ENCODE measurements around the gene B3GNT7.

Gene B3GNT7

GRCh38 chr2:231359948-231360347 lies 35.6 kb upstream of the B3GNT7 start:
- no peak overlapping the region for H3K27ac ChIP-seq (ENCODE audit: low read depth, low read length)
- TF ChIP-seq, protein P1, sequence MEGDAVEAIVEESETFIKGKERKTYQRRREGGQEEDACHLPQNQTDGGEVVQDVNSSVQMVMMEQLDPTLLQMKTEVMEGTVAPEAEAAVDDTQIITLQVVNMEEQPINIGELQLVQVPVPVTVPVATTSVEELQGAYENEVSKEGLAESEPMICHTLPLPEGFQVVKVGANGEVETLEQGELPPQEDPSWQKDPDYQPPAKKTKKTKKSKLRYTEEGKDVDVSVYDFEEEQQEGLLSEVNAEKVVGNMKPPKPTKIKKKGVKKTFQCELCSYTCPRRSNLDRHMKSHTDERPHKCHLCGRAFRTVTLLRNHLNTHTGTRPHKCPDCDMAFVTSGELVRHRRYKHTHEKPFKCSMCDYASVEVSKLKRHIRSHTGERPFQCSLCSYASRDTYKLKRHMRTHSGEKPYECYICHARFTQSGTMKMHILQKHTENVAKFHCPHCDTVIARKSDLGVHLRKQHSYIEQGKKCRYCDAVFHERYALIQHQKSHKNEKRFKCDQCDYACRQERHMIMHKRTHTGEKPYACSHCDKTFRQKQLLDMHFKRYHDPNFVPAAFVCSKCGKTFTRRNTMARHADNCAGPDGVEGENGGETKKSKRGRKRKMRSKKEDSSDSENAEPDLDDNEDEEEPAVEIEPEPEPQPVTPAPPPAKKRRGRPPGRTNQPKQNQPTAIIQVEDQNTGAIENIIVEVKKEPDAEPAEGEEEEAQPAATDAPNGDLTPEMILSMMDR (IDR thresholded peaks at IDR 0.05; ENCODE audit: low read depth, low read length, poor library complexity, severe bottlenecking) = no peak
- TF ChIP-seq EZH2phosphoT487 (IDR thresholded peaks at IDR 0.05; ENCODE audit: borderline replicate concordance, low read length) = no peak
- H3F3A ChIP-seq (ENCODE audit: control insufficient read depth, insufficient read depth) = no peaks in the 10 kb centered on the region
- no peaks in the 10 kb centered on the region for H4K20me1 ChIP-seq (ENCODE audit: control insufficient read depth, insufficient read depth, low read depth, low read length)
- H3K4me3 ChIP-seq (ENCODE audit: low read length) = no peak overlapping the region
- H3K9me2 ChIP-seq (replicated peaks; ENCODE audit: control insufficient read depth, low read length) = no peaks in the 10 kb centered on the region
- no peaks in the 10 kb centered on the region for H3K27me3 ChIP-seq (ENCODE audit: control insufficient read depth, low read length)
- H3K4me2 ChIP-seq (ENCODE audit: low read length) = no peak overlapping the region
- H3K9me3 ChIP-seq (ENCODE audit: control insufficient read depth, insufficient read depth, low read length) = no peaks in the 10 kb centered on the region
- no peaks in the 10 kb centered on the region for H3K36me3 ChIP-seq (ENCODE audit: control insufficient read depth, low read length)
- H3K79me2 ChIP-seq (ENCODE audit: control insufficient read depth, low read length) = no peaks in the 10 kb centered on the region
- H3K4me1 ChIP-seq (ENCODE audit: control insufficient read depth, low read length) = peaks cover 22% of the 10 kb centered on the region

- Histone ChIP-seq H3K4me3 (ENCODE audit: low read length) (no peak overlapping the region), H3K9me2 (replicated peaks; ENCODE audit: control insufficient read depth, low read length) (no peaks in the 10 kb centered on the region), H3K27me3 (ENCODE audit: control insufficient read depth, low read length) (no peaks in the 10 kb centered on the region), H3K79me2 (ENCODE audit: control insufficient read depth, low read length) (no peaks in the 10 kb centered on the region), H3K4me2 (ENCODE audit: low read length) (no peak overlapping the region), H3K27ac (ENCODE audit: low read depth, low read length) (no peak overlapping the region), H3K4me1 (ENCODE audit: control insufficient read depth, low read length) (peaks cover 25% of the 10 kb centered on the region), H3K36me3 (ENCODE audit: control insufficient read depth, low read length) (no peaks in the 10 kb centered on the region), H3K9me3 (ENCODE audit: control insufficient read depth, insufficient read depth, low read length) (no peaks in the 10 kb centered on the region), H4K20me1 (ENCODE audit: control insufficient read depth, insufficient read depth, low read depth, low read length) (no peaks in the 10 kb centered on the region), H3F3A (ENCODE audit: control insufficient read depth, insufficient read depth) (no peaks in the 10 kb centered on the region)
- TF ChIP-seq EZH2phosphoT487 (IDR thresholded peaks at IDR 0.05; ENCODE audit: borderline replicate concordance, low read length) = no peak
- TF ChIP-seq, protein P1 (IDR thresholded peaks at IDR 0.05; ENCODE audit: low read depth, low read length, poor library complexity, severe bottlenecking) = no peak
These were observed 35.1 kb upstream of the B3GNT7 start for GRCh38 chr2:231360401-231360800.

DNA sequence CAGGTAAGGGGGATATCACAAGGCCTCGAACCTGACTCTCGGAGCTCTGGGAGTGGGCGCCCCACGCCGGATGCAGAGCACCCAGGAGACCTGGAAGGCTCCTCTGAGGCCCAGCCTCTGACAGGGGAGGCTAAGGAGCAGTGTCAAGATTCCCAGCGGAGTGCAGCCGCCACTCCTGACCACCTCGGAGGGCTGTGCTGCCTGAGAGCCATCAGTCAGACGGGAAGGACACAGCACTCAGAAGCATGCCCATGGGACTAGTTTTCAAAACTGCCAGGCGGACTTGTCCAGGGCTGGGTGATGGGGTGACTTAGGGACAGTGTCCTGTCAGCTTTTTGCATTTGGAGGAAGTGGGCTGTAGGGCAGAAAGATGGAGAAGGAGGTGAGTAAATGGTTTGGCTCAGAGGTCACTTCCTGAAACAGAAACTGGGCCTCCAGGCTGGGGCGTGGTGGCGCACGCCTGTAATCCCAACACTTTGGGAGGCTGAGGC lies 34.6 kb upstream of the B3GNT7 start:
- H3F3A ChIP-seq (ENCODE audit: control insufficient read depth, insufficient read depth) = no peaks in the 10 kb centered on the region
- peaks cover 25% of the 10 kb centered on the region for H3K4me1 ChIP-seq (ENCODE audit: control insufficient read depth, low read length)
- H3K9me2 ChIP-seq (replicated peaks; ENCODE audit: control insufficient read depth, low read length) = no peaks in the 10 kb centered on the region
- H3K27ac ChIP-seq (ENCODE audit: low read depth, low read length) = no peak overlapping the region
- H3K4me3 ChIP-seq (ENCODE audit: low read length) = no peak overlapping the region
- no peaks in the 10 kb centered on the region for H4K20me1 ChIP-seq (ENCODE audit: control insufficient read depth, insufficient read depth, low read depth, low read length)
- H3K9me3 ChIP-seq (ENCODE audit: control insufficient read depth, insufficient read depth, low read length) = no peaks in the 10 kb centered on the region
- TF ChIP-seq, protein P1 (IDR thresholded peaks at IDR 0.05; ENCODE audit: low read depth, low read length, poor library complexity, severe bottlenecking) = no peak
- no peak for TF ChIP-seq EZH2phosphoT487 (IDR thresholded peaks at IDR 0.05; ENCODE audit: borderline replicate concordance, low read length)
- H3K4me2 ChIP-seq (ENCODE audit: low read length) = no peak overlapping the region
- no peaks in the 10 kb centered on the region for H3K27me3 ChIP-seq (ENCODE audit: control insufficient read depth, low read length)
- H3K36me3 ChIP-seq (ENCODE audit: control insufficient read depth, low read length) = no peaks in the 10 kb centered on the region
- no peaks in the 10 kb centered on the region for H3K79me2 ChIP-seq (ENCODE audit: control insufficient read depth, low read length)
